Left lobe of liver (tissue), 2 donors: Measurements from ENCODE around the gene KIRREL2. TPM values are rescaled to one million over a fixed set of nuclear protein-coding genes. Genes with fewer than 3 reads are reported as not detected.
A peak's percentile ranks its signal among the peaks of the same experiment; 100 is the strongest.
"Not testable (repeated sequence)": the region's sequence is repeated elsewhere in the genome, so short reads cannot be mapped to it uniquely, and the experiment has no call there.

Source experiments
- ATAC-seq: fragments of 200-7000 bp; cut with Tn5 transposase; one replicate; pipeline ENCODE4 v1.9.1; 2020; ENCODE audit warnings: mild to moderate bottlenecking, moderate library complexity
- DNase-seq: peaks from one replicate; pipeline ENCODE4 v3.0.0-alpha.2; 2020; ENCODE audit warnings: low spot score
- total RNA-seq: library from RNA; stranded (reverse); gene quantifications from one replicate; pipeline ENCODE4 v1.2.1, GENCODE V29; 2021
- donor health status: DM: no; HTN: no; CAD: no; lungs with moderate emphysema.
- donor health status: DM: no; HTN: yes; CAD: no.

Gene KIRREL2
- total RNA-seq, 1 donor from 2014 or later, result 0.20 TPM

DNA sequence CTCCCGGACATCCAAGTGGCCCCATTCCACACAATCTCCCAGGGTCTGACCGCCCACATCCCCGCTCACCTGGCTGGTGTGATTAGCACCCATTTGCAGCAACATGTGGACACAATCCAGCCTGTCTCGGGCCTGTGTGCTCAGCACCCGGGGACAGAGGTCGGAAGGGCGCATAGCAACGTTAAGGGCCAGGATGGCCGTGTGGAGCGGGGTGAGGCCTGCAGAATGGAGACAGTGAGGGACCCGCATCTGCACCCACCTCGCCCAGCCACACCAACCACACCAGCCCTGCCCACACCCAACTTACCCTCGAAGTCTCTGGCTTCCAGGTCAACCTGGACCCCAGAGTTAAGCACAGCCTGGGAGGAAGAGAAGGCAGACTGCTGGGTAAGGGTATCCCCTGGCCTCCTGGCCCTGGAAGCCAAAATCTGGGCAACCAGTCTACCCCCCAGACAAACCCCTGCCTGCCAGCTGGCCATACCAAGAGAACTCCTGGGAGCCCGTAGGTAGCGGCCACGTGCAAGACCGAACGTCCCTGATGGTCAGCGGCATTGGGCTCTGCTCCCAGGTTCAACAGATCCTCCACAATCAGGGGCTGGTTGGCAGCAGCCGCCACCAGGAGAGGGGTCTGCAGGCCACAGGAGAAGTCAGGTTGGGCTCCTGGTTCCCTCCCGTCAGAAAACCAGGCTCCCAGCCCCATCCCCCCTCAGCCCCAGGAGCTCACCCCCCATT, 39.4 kb downstream of the KIRREL2 start:
- ATAC-seq (no peak), DNase-seq (no peak)

DNA sequence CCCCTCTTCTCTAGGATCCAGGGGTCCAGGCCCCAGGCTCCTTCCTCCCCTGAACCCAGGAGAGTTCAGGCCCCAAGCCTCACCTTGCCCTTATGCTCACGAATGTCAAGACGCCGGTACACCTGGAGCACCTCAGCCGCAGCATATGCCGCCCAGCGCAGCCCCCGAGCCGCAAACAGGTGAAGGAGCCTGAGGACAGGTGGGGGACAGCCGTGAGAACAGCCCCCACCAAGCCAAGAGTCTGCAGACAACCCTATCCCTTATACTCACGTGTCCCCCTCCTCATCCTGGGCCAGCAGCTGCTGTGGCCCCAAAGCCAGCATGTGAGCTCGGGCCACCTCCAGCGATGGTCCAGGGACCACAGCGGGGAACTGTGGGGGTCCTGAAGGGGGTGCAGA, 39.9 kb downstream of the KIRREL2 start:
- ATAC-seq, result no peak
- no peak for DNase-seq

DNA sequence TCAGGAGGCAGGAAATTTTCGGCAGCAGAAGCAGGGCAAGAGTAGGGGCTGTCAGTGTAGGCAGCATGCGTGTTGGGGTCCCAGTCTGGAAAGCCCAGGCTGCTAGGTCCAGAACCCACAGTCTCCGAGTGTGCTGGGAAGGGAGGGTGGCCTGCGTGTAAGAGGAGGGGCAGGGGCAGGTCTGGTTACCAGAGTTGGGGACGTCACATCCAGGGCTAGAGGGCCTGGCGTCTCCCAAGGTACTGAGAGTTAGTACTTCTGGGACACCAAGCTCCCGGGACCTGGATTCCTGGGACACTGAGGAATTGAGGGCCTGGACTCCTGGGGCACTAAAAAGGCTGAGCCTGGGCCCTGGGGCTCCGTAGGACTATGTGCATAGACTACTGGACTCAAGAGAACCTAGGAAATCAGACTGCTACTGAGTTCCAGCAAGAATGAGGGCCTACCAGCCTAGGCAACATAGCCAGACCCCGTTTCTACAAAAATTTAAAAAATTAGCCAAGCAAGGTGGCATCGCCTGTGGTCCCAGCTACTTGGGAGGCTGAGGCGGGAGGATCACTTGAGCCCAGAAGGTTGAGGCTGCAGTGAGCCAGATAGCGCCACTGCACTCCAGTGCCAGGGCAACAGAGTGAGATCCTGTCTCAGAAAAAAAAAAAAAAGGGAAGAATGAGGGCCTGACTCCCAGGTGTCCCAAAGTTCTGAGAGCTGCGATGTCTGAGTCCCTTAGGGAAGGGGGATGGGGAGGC, 41.2 kb downstream of the KIRREL2 start:
- DNase-seq (no peak), ATAC-seq (no peak)

DNA sequence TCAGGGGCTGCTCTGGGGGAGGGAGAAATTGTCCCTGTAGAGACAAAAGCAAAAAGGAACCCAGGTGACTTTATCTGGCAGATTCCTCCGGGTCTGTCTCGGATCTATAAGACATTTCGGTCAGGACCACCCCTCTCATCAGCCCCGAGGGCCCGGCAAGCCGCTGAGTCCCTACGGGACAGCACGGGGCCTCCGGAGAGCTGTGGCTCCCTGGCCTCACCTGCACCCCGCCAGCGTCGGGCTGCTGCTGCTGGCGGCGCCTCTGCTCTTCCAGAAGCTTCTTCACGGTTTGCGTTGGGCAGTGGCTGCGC, 41.7 kb downstream of the KIRREL2 start:
- ATAC-seq, result no peak
- DNase-seq, result no peak

DNA sequence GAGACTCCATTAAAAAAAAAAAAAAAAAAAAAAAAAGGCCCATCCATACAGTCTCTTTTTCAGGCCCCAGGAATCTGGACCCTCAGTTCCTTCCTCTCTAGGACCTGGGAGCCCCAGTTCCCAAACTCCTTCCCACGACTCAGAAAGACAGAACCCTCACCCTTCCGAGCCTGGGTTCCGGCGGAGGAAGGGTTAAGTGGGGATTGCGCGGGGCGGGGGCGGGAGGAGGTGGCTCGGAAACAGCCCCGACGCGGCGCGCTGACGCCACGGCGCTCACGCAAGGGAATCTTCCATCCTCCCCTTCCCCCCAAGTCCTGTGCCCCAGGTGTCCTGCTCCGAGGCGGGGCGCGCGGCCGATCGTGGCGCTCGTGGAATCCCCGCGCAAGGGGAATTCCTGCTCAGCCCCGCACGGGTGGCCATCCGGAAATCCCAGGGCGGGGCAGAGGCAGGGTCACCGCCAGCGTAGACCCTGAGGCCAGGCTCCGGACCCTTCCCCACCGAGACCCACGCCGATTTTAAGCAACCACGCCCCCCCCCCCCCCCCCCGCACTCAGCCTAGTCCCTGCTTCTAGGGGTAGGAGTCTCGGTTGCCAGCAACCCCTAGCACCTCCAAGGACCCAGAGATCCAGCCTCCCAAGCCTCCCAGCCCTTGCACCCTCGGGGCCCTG, 43.0 kb downstream of the KIRREL2 start:
- ATAC-seq (peak; percentile 90), DNase-seq (peak; percentile 89)

DNA sequence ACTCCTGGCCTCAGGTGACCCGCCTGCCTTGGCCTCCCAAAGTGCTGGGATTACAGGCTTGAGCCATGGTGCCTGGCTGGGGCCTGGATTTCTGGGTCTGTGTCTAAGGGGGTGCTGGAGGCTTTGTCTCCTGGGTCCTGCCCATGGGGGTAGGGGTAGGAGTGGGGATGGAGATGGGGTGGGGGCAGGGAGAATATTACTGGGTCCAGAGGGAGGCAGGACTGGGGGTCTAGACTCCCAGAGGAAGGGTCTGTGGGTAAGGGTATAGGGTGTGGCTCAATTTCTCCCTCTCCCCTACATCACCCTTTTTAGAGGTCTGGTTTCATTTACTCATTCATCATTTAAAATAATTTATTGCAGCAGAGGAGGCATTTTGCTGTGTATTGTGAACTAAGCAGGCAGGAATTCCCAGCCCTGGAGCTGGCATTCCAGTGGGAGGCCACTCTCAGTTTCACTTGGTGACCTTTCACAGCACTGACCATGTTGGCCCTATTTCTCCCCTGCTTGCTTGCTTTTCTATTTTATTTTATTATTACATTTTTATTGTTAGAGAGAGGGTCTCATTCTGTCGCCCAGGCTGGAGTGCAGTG, 44.4 kb downstream of the KIRREL2 start:
- ATAC-seq, result no peak
- no peak for DNase-seq

DNA sequence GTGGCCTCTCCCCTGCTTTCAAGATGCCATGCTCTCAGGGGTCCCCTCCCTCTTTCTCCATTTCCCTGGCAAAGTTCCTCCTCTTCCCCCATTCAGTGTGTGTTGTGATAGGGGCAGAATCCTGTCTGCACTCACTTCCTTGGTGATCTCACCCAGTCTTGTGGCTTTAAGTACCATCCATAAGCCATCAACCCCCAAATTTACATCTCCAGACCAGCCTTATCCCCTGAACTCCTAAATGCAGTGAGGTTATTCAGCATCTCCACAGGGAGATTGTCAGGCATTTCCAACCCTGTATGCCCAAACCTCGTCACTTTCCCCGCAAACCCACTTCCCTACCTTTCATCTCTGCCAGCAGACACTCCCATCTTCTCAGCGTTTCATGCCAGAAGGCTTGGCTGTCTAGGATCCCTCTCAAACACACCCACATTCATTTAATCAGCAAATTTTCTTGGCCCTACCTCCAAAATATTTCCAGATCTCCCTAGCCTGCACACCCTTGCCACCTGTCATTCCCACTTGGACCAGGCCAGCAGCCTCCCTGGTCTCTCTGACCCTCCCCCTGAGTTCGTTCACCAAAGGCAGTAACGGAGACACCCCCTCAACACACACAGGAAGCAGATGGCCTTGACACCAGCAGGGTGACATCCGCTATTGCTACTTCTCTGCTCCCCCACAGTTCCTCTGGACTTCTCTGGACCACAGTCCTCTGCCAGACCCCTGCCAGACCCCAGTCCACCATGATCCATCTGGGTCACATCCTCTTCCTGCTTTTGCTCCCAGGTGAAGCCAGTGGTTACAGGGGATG, 45.3 kb downstream of the KIRREL2 start, which contains the start of gene HCST:
Gene HCST (plus strand): TSS at position 676 of the 808 bp plus-strand sequence. CDS start 65 bp downstream, at position 741.
- no peak for ATAC-seq
- no peak for DNase-seq

DNA sequence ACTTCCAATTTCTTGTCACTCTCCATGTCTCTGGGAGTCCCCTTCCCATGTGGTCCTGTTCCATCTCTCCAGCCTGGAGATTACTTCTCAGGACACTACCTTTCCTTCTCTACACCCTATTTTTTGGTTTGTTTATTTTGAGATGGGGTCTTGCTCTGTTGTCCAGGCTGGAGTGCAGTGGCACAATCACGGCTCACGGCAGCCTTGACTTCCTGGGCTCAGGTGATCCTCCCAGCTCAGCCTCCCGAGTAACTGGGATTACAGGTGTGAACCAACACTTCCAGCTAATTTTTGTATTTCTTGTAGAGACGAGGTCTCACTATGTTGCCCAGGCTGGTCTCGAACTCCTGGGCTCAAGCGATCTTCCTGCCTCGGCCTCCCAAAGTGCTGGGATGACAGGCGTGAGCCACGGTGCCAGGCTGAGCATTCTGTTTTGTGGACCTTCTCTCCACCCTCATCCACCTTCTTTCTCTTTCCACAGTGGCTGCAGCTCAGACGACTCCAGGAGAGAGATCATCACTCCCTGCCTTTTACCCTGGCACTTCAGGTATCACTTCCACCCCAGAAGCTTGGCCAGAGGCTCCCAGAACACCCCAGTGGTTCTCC, 46.3 kb downstream of the KIRREL2 start:
- DNase-seq (no peak), ATAC-seq (no peak)

DNA sequence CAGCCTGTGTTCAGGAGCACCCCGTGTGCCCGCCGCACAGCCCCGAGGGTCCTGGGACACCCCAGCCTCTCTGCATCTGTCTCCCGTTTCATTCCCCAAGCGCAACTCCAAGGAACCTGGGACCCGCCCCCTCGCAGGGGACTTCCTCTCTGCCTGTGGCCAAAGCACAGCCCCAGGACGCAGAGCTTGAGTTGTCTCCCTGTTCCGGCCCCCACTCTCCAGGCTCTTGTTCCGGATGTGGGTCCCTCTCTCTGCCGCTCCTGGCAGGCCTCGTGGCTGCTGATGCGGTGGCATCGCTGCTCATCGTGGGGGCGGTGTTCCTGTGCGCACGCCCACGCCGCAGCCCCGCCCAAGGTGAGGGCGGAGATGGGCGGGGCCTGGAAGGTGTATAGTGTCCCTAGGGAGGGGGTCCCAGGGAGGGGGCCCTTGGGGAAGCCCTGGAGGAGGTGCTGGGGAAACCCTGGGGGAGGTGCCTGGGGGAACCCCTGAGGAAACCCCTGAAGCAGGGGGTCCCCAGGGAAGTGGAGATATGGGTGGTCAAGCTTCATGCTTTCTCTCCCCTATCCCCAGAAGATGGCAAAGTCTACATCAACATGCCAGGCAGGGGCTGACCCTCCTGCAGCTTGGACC, 47.0 kb downstream of the KIRREL2 start:
- ATAC-seq, result peak; percentile 5
- peak; percentile 67 for DNase-seq

DNA sequence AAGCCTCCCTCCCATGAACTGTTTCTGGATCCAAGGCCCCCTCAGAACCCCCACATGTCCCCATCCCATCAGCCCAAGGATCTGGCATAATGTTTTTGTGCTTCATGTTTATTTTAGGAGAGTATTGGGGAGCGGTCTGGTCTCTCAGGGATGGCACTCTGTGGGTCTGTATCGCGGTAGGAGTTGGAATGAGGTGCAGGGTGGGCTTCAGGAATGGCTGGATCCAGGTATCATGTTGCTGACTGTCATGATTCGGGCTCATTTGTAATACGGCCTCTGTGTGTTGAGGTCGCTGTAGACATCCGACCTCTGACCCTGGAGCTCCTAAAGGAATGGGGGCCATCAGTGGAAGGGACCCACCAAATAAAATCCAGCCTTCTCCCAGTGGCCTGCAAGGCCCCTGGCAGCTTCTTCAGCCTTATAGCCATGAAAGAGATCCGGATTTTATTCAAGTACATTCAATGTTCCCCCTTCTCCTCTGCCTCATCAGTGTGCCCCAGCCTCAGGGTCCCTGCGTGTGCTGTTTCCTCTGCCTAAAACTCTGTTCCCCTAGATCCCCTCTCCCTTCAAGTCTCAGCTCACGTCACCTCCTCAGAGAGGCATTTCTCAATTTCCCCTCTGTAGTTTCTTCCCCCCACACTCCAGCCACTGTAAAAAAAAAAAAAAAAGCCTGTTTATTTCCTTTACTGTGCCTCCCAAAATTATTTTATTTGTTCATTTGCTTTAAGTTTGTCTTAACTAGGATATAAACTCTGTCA, 47.8 kb downstream of the KIRREL2 start:
- ATAC-seq (no peak), DNase-seq (no peak)

DNA sequence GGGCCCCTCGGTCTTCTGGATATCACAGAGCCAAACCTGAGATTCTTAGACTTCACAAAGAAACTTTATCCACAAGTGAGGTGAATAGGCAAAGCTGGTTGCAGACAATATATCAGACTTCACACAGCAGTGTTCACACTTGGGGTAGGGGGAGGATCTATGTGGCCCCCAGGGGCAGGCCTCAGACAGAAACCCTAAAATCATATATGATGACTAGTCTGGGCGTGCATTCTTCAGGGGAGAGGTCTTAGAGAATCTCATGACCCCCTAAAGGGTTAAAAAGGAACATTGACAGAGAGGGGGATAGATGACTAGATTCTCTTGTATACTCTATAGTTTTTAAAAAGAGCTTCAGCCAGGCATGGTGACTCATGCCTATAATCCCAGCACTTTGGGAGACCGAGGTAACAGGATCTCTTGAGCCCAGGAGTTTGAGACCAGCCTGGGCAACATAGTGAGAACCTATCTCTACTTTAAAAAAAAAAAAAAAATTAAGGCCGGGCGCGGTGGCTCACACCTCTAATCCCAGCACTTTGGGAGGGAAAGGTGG, 48.5 kb downstream of the KIRREL2 start:
- ATAC-seq, result no peak

DNA sequence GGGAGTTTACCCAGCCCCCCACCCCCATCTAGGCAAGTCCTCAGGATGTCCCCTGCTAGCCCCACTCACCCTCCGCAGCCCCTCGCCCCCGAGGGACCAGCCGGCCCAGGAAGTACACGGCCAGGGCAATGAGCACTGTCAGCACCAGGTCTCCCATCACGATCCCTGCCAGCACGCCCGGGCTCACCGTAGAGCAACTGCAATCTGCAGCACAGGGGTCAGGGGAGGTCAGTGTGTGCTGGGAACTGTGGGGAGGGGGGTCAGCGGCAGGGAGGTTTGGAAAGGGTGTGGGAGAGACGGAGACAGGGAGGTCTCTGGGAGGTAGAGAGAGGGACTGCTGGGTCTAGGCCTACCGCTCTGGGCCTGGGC, 50.6 kb downstream of the KIRREL2 start:
- no peak for DNase-seq
- ATAC-seq, result no peak

More for the DNA sequence above, 48.5 kb downstream of the KIRREL2 start:
- no peak for DNase-seq

DNA sequence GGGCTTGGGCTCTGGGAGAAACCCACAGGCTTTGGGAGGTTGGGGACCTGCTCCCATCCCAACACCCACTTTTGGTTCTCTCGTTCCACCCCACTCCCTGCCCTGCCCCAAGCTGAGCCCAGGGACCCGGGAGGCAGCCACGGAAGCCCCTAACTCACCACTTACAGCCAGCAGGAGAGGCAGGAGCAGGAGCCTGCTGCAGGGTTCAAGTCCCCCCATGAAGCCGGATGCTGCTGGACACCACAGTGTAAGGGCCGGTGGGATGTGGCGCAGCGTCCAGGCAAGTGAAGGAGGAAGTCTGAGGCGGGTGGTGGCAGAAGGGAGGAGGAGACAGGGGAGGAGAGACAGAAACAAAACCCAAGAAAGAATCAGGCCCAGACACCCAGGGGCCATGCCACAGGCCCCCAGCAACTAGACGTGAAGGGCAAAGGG, 51.3 kb downstream of the KIRREL2 start, which contains the start of gene TYROBP:
Gene TYROBP (minus strand): TSS at position 286 of the 432 bp plus-strand sequence. CDS start 67 bp downstream, at position 219.
- ATAC-seq (peak; percentile 31), DNase-seq (no peak)

DNA sequence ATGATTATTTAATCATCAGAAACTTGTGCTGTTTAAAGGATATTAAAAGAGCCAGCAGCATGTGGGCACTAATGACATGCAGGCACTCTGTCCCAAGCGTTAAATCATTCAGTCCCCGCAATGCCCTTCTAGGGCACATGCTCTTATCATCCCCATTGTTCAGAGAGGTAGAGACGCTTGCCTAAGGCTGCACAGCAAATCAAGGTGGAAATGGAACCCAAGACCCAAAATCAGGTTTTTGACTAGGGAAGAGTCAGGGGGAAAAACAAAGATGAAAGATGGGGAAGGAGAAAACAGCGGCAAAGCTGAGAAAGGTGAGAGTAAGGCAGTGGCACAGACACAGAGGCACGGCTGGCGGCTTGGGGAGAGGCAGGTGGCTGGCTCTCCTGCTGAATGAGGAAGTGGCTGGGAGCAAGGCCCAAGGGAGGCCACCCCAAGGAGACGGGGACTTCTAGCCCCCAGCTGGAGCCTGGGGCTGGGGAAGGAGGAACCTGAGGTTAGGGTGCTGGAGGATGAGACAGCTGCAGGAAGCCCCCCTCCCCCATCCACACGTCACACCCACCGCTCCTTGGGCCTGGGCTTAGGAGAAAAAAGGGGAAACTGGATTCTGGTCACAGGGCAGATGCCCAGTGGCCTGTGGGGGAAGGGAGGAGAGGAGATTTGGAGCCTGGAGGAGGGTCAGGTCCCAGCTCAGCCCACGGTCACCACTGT, 52.4 kb downstream of the KIRREL2 start:
- peak; percentile 62 for DNase-seq
- ATAC-seq, result peak; percentile 66

DNA sequence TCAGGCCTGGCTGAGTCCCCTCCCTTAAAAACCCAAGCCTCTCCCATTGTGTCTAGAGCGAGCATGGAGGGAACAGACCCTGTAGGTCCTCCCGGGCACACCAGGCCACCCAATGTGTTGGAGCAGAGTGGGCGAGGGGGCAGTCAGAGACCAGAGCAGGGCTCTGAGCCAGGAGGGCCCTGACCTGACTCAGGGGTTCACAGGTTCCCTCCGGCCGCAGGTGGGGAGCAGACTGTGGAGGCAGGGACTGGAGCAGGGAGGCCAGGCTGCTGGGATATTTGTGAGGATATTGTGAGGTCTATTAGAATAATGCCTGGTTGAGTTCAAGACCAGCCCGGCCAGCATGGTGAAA, 52.9 kb downstream of the KIRREL2 start:
- ATAC-seq (no peak), DNase-seq (no peak)

DNA sequence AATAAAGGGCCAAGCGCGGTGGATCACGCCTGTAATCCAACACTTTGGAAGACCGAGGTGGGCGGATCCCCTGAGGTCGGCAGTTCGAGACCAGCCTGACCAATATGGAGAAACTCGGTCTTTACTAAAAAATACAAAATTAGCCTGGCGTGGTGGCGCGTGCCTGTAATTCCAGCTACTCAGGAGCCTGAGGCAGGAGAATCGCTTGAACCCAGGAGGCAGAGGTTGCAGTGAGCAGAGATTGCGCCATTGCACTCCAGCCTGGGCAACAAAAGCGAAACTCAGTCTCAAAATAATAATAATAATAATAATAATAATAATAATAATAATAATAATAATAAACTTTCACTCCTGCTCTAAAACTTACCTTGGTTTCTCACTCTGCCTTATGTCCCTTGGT, 53.6 kb downstream of the KIRREL2 start:
- DNase-seq, ATAC-seq: not testable (repeated sequence)

DNA sequence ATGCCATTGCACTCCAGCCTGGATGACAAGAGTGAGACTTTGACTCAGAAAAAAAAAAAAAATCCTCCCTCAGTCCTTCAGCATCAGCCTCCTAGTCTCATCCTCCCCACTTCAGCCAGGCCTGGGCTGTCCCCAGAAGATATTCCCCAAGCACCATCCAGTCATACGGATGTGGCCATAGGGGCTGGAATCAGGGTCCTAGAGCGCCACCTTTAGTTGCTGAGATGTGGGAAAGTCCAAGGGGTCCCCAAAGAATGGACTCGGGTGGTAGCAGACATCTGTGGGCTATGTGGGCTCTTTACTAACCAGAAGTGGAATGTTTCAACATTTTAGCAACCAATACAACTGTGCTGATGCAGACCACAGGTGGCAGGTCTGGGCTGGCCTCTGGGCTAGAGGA, 54.5 kb downstream of the KIRREL2 start:
- DNase-seq, result no peak
- ATAC-seq, result no peak

DNA sequence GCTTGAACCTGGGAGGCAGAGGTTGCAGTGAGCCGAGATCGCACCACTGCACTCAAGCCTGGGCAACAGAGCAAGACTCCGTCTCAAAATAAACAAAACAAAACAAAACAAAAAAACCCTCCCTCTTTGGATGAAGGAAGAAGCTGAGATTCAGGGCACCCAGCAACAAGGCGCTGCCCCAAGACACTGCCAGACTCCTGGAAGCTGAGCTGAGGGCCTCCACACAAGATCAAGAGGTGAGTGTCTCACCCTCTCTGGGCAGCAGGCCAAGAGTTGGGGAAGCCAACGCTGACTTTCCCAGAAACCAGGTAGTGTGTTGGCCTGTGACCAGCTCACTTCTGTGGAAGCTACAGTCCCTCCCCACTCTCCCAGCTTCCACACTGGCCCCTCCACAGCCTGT, 55.1 kb downstream of the KIRREL2 start:
- ATAC-seq, result peak; percentile 61
- DNase-seq, result peak; percentile 69
